GM19455 (cell line): Measurements from ENCODE around the gene PKP3.
"Not testable (repeated sequence)": the region's sequence is repeated elsewhere in the genome, so short reads cannot be mapped to it uniquely, and the experiment has no call there.

Experiments used
- ATAC-seq: cut with Tn5 transposase; IDR thresholded peaks from one replicate; pipeline ENCODE4 v1.9.1; 2021; ENCODE audit not compliant: unreplicated experiment

The PKP3 gene

DNA sequence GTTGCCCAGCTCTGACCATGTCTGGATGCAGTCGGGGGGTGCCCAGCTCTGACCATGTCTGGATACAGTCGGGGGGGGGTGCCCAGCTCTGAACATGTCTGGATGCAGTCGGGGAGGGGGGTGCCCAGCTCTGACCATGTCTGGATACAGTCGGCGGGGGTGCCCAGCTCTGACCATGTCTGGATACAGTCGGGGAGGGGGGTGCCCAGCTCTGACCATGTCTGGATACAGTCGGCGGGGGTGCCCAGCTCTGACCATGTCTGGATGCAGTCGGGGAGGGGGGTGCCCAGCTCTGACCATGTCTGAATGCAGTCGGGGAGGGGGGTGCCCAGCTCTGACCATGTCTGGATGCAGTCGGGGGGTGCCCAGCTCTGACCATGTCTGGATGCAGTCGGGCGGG is 16.7 kb downstream of the PKP3 start:
- not testable (repeated sequence) for ATAC-seq

DNA sequence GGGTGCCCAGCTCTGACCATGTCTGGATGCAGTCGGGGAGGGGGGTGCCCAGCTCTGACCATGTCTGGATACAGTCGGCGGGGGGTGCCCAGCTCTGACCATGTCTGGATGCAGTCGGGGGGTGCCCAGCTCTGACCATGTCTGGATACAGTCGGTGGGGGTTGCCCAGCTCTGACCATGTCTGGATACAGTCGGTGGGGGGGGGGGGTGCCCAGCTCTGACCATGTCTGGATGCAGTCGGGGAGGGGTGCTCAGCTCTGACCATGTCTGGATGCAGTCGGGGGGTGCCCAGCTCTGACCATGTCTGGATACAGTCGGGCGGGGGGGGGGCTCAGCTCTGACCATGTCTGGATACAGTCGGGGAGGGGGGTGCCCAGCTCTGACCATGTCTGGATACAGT is 17.5 kb downstream of the PKP3 start:
- ATAC-seq: not testable (repeated sequence)

DNA sequence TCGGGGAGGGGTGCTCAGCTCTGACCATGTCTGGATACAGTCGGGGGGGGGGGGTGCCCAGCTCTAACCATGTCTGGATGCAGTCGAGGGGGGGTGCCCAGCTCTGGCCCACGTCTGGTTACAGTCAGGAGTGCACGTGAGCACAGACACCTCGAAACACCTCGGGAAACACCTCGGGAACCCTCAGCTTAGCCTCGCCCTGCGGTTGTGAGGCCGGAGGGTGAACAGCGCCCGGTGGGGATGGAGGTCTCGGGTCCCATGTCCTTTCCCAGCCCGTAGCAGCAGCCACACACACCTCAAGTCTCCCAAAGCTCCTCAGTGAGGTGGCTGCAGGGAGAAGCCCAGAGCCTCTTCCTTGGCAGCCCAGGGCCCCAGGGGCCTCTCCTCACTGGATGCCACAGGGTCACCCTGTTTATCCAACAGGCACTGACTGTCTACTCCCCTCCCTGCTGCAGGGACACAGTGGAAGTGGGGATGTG is 18.7 kb downstream of the PKP3 start:
- no peak for ATAC-seq

DNA sequence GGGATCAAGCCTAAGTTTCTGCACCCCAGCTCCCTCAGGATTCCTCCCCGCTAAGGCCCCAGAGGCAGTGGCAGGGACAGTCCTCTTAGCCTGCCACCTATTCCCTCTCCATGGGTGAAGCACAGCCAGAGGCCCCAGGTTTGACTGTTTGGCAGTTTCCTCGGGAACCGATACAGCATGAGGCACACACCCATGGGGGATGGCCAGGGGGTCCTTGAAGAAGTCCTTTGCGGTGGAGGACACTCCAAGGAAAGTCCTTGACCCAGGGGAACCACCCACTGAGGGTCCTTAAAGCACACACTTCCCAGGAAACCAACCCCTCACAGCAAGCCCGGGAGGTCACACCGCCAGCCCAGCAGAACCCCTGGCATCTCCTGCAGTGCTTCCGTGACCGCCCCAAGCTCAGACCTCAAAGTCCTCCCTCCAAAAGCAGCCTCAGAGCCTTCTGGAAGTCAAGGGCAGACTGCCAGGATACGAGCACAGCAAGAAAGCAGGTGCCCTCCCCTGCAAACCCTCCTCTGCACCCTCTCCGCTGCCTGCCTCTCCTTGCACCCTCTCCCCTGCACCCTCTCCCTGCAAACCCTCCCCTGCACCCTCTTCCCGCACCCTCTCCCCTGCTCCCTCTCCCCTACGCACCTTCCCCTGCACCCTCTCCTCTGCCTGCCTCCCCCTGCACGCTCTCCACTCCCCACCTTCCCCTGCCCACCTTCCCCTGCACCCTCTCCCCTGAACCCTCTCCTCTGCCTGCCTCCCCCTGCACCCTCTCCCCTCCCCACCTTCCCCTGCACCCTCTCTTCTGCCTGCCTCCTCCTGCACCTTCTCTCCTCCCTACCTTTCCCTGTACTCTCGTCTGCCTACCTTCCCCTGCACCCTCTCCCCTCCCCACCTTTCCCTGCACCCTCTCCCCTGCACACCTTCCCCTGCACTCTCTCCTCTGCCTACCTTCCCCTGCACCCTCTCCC is 19.4 kb downstream of the PKP3 start:
- no peak for ATAC-seq

DNA sequence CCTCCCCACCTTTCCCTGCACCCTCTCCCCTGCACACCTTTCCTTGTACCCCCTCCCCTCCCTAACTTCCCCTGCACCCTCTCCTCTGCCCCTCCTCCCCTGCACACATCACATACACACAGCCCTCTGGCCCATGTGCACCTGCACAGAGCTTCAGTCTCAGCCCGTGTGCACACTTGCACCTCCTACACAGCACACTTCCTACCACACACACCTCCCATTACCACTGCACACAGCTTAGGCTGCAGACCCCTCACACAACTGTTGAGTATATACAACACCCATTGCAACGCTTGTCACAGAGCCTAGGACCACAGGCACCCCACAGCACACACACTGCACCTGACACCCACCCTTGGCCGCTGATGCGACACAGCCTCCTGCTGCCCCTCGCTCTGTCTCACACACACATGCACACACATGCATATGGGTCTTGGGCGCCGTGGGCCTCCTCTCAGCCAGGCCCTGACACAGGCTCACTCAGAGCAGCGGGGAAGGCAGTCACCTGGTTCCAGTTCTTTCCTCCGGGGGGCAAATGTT is 20.4 kb downstream of the PKP3 start:
- no peak for ATAC-seq

DNA sequence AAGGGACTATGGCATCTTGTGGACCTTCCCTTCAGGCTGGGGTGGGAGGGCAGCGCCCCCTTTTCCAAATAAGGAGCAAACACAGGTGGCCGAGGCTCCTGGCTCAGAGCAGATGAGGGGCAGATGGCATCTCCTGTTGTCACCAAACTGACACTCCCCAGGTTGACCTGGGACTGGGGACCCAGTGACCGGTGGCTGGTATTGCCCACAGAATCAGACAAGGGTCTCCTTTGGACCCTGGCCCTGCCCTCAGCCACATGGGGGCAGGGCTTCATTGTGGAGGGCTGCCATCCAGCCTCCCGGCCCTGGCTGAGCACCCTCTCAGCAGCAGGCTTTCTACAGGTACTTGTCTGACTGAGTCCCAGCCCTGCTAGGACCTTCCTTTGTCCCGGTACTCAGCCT is 21.6 kb downstream of the PKP3 start:
- no peak for ATAC-seq

DNA sequence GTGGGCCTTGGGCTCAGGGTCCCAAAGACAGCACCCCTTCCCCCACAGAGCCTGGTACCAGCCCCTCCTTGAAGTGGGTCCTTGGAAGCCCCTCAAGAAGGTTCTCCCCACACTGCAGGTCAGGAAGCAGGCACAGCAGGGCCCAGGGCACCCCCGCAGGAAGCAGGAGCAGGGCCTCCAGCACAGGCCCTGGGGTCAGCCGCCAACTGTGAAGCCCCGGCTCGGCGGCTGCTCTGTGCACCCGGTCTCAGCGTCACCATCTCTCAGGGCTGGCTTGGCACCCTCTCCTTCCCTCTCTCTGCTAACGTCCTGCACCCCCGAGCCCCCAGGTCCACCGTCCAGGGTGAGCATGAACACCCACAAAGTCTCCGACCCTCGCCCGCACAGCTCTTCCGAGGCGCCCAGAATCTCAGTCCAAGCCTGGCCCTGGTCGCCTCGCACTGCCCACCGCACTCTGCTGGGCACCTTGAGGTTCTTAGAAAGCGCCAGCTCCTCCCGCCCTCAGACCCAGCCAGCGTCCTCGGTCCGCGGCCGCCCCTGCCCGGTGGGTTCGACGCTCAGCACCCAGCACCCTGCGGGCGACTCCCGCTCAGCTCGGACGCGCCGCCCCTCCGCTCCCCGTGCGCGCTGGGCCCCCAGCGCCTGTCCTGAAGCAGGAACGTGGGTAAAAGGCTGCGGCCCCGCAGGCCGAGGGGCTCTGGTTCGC is 22.2 kb downstream of the PKP3 start:
- ATAC-seq: no peak

DNA sequence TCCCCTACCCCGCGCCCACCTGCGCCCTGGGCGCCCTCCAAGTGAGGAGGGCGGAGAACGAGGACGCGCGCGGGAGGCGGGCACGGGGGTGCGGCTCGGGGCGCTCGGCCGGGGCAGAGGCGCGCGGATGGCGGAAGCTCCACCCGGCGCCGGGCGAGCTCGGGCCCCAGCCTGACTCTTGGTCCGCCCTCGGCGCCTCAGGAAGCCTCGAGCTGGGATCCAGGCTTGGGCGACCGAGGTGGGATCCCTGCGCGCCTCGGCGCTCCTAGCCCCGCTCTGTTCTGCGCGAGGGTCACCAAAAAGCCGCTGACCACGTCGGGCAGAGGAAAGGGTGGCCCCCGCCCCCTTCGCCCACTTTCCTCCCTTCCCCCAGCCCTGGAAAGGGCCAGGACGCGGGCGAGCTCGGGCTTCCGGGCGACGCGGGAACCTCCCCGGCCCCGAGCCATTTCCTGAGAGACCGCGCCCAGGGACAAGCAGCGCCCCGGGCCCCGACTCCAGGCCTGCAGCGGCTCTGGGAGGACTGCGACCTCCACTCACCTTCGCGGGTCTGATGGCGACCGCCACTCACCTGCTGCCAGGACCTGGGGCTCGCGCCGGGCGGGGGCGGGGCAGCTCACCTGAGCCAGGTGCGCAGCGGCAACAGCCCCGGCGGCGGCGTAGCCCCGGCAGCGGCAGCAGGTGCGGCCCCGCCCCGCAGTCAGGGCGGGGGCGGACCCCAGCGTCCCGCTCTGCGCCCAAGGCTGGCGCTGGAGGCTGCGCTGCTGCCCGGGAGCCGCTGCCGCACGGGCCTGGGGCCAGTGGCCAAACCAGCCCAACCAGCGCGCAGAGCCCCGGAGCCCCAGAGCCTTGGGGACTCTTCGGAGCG is 23.0 kb downstream of the PKP3 start:
- ATAC-seq: no peak

DNA sequence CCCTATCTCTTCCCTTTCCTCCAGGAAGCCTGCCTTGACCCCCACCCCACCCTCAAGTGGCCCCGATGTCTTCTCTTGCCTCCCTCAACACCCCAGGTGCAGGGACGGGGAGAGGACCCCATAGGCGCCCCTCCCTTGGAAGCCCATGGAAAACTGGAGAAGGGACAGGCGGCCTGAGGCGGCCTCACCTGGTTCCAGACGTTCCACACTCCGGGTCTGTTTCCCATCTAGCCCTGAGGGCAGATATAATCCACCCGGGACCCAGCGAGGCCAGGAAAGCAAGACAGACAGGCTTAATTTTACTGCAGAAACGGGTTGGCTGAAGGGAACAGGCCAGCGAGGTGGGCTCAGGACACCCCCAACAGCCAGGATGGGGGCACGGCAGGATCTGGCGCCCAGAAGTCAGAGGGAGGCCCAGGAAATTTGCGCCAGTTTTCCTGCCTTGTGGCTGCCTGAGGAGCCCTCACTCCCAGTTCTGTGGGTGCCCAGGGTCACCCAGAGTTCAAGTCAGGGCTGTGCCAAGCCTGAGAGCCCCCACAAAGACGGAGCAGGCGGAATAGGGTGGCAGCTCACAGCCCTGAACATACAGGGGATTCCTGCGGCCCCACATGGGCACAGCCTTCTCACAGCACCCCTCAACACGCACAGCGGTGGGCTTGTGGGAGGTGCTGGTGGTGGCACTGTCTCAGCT is 23.8 kb downstream of the PKP3 start:
- no peak for ATAC-seq

DNA sequence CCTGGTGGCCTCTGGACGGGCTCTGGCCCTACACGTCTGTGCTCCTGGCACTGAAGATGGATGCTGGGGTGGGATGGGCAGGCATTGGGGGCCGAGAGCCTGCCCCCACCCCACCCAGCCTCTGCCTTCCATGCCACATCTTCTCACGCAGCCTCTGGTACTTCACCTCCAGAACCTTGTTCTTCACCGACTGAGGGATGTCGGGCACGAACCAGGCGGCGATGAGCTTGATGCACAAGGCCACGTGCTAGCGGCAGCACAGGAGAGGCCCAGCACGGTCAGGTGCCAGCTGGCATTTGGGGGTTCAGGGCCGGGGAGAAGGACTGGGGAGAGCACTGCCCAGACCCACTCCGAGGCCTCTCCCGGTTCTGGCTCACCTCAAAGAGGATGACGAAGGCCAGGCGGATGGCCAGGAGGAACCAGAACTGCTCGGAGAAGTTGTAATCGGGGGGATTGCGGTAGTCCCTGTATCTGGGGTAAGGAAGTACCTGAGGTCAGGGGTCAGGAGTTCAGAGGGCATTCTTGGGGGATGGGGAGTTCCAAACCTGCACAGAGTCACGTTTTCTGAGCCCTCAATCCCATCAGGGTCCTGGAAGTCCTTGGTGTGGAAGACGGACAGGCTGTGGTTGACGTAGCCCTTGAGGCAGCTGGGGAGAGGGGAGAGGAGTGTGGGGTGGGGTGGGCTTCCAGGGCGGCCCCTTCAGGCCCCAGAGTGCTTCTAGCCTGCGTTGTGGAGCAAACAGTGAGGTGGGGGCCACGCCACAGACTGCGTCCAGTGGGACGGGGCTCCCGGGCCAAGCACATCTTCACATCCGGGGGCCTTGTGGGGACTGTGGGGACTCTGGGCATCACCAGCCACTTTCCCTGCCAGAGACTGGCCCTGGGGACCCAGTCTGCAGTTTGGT is 24.6 kb downstream of the PKP3 start:
- ATAC-seq: no peak

DNA sequence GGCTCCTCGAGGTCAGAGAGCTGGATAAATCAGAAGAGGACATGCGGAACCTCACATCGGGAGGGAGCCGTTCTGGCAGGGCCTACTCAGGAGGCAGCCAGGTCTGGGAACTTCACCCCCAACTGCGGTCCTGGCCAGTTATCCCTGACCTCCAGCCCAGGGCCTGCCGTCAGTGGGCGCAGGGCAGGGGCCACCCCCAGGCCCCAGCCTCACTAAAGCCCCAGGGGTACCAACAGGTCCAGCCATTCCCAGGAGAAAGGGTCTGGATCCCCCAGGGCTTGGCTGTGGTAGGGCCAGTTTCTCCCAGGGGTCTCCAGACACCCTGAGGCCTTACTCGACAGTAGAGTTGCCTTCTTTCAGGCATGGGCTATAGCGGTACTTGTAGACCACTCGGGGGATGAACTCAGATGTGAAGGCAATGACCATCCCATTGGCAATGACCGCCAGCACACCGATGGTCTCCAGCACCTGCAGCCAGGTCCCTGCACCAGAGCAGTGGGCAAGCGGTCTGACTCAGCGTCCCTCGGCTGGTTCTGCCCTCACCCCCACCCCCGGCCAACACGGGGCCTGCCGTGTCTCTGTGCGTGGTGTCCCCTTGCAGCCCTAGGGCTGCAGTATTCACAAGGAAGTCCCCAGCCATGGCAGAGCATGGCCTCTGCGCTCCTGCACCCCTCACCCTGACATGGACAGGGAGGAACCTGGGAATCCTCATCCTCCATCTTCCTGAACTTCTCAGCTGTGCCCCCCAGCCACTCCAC is 25.4 kb downstream of the PKP3 start:
- no peak for ATAC-seq

DNA sequence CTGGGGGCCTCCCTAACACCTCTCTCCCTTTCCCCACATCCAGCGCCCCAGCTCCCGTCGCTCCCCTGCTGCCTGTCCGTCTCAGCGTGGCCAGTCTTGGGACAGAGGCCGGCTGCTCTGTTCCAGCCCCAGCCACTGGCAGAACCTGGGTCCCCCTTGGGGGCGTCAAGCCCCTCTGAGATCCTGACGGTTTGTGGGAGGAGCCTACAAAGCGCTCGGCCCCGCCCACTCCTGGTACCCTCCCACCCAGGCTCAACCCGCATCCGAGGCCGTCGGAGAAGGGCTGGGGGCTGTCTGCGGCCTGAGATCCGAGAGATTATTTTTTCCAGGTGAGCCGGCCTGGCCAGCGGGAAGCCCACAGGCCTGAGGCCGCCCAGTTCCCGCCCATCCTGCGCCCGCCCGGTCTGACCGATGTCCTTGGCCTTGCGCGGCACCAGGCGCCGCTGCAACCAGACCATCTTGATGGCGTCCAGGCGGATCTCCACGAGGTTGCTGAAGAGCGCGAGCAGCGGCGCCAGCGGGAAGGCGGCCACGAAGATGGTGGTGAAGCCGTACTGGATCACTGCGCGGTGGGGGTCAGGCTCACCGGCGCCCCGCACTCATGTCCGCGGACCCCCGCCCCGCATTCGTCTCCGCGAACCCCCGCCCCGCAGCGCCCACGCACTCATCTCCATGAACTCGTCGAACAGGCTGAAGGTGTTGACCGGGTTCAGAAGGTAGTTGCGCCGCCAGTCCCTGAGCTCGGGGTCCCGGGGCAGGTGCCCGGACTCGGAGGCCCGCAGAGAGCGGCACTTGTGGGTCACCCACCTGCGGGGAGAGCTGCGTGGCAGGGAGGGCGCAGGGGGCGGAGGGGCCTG is 26.3 kb downstream of the PKP3 start:
- ATAC-seq: no peak

DNA sequence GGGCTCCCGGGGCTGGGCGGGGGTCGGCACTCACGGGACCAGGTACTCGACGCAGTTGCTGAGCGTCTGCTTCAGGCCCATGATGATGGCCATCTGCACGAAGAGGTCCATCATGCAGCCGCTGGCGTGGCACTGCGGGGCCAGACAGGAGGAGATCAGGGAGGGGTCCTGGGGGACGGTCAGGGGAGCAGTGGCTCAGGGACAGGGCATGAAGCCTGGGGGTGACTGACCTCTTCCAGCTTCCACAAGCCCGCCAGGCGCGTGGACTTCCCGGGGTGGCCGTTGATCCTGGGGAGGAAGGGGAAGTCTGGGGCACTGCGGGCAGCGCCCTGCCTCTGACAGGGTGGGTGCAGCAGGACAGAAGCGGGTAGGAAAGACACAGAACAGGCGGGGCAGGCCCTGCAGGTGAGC is 26.9 kb downstream of the PKP3 start:
- ATAC-seq: no peak

DNA sequence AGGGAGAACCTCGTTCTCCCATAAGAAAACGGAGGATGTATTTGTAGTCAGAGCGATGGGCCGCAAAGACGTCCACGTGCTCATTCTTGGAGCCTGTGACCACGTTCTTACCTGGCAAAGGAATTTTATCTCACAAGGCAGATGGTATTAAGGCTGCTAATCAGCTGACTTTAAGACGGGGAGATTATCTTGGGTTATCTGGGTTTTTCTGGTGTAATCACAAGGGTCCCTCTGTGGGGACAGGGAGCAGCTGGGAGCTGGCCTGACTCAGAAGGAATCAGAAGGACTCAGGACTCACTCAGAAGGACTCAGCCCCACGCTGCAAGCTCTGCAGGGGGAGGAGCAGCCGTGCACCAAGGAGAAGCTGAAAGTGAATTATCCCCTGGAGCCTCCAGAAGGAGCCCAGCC is 28.2 kb downstream of the PKP3 start:
- no peak for ATAC-seq

DNA sequence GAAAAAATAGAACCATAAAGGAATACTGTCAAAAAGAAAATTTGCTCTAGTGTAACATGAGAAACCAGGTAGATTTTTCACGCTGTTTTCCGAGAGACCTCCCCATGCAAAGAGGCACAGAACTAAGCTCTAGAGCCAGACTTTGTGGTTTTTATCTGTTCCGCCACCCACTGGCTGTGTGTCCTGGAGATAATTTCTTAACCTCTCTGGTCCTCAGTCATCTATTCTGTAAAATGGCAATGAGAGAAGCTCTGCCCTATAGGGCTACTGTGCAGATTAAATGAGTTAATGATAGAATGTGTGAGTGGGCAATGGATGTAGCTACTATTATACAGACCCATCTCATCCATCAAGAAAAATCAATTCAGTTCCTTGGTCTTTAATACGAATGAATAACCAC is 30.2 kb downstream of the PKP3 start:
- ATAC-seq: no peak

DNA sequence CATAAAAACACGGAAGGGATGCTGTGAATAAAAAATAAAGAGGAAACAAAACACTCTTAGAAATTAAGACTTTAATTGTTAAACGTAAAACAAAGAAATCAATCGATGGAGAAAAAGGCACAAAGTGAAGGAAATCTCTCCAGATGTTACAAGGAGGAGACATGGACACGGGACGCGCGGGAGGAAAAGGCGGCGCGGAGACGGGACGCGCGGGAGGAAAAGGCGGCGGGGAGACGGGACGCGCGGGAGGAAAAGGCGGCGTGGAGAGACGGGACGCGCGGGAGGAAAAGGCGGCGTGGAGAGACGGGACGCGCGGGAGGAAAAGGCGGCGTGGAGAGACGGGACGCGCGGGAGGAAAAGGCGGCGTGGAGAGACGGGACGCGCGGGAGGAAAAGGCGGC is 30.8 kb downstream of the PKP3 start:
- not testable (repeated sequence) for ATAC-seq

DNA sequence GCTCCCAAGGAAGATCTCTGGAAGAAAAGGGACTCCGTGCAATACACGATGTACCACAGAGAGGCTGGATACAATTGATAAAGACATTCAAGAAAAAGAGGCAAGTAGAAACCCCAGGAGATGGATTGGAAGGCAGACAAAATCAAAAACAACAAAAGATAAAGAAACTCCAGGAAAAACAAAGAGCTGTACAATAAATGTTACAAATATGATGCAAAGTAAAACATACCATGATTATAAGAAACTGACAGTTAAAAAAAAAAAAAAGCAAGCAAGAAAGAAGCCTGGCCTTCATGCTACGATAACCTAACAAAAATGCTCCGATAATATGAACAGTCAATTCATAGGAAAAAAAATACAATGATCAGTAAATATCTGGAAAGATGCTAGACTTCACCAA is 31.3 kb downstream of the PKP3 start:
- no peak for ATAC-seq

DNA sequence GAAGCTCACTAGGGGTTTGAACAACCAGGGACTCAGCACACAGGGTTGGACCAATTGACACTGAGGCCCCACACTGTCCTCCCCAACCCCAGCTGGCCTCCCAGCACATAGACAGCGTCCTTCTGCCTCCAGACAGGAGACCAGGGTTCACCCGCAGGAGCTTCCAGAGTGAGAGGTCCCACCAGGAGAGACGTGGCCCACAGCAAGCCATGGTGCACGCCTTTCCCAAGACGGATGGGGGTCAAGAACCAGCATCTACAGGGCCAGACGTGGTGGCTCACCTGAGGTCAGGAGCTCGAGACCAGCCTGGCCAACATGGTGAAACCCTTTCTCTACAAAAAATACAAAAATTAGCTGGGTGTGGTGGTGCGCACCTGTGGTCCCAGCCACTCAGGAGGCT is 32.8 kb downstream of the PKP3 start:
- no peak for ATAC-seq
